ENCODE data around the gene ATG2A. TPM values are rescaled to one million over a fixed set of nuclear protein-coding genes. Genes with fewer than 3 reads are reported as not detected.
A peak's percentile ranks its signal among the peaks of the same experiment; 100 is the strongest.

Gene ATG2A
- total RNA-seq, 1 donor from 2014 or later = 4.4 TPM

DNA sequence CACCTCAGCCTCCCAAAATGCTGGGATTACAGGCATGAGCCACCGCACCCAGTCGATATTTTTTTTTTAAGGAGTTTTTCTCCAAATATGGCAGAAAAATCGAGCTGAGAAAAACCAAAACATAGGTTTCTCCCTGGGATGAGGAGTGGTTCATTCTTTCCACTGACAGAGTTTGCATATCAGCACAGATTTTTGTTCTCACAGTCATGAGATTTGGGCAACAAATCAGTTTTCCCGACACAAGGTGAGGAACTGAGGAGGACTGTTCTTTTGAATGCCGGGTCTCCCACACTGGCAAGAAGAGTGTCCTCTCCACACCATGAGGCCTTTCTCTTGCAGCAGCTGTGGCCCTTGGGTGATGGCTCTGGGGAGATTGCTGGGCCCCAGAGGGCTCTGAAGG is 34.8 kb downstream of the ATG2A start:
- H3F3A ChIP-seq (ENCODE audit: low read depth) = peaks cover 15% of the 10 kb centered on the region
- no peaks in the 10 kb centered on the region for H3K9me3 Mint-ChIP-seq
- H3K27ac Mint-ChIP-seq = no peak overlapping the region
- H3K4me1 Mint-ChIP-seq = peaks cover 22% of the 10 kb centered on the region
- H3K9me3 ChIP-seq (ENCODE audit: low read depth) = no peaks in the 10 kb centered on the region
- no peaks in the 10 kb centered on the region for H3K36me3 ChIP-seq
- H3K27me3 ChIP-seq = no peaks in the 10 kb centered on the region
- H3K4me2 ChIP-seq = no peak overlapping the region
- no peak overlapping the region for H3K4me3 Mint-ChIP-seq
- no peaks in the 10 kb centered on the region for H3K36me3 Mint-ChIP-seq
- H3K4me3 ChIP-seq = no peak overlapping the region
- peaks cover 8% of the 10 kb centered on the region for H3K27me3 Mint-ChIP-seq (ENCODE audit: insufficient read depth, low read depth)
- peaks cover 3% of the 10 kb centered on the region for H4K20me1 ChIP-seq (ENCODE audit: low read depth)
- no peak overlapping the region for H3K9ac ChIP-seq
- peaks cover 8% of the 10 kb centered on the region for H3K79me2 ChIP-seq (ENCODE audit: low read depth)
- H2AFZ ChIP-seq (replicated peaks) = no peak overlapping the region
- TF ChIP-seq EZH2 (IDR thresholded peaks at IDR 0.05) (no peak), EZH2phosphoT487 (IDR thresholded peaks at IDR 0.05) (no peak)
- TF ChIP-seq, protein P1, sequence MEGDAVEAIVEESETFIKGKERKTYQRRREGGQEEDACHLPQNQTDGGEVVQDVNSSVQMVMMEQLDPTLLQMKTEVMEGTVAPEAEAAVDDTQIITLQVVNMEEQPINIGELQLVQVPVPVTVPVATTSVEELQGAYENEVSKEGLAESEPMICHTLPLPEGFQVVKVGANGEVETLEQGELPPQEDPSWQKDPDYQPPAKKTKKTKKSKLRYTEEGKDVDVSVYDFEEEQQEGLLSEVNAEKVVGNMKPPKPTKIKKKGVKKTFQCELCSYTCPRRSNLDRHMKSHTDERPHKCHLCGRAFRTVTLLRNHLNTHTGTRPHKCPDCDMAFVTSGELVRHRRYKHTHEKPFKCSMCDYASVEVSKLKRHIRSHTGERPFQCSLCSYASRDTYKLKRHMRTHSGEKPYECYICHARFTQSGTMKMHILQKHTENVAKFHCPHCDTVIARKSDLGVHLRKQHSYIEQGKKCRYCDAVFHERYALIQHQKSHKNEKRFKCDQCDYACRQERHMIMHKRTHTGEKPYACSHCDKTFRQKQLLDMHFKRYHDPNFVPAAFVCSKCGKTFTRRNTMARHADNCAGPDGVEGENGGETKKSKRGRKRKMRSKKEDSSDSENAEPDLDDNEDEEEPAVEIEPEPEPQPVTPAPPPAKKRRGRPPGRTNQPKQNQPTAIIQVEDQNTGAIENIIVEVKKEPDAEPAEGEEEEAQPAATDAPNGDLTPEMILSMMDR (IDR thresholded peaks at IDR 0.05) = no peak
- no peak for DNase-seq (ENCODE audit: low spot score)
- peaks cover 11% of the 10 kb centered on the region for H3K4me1 ChIP-seq
- no peak overlapping the region for H3K27ac ChIP-seq

DNA sequence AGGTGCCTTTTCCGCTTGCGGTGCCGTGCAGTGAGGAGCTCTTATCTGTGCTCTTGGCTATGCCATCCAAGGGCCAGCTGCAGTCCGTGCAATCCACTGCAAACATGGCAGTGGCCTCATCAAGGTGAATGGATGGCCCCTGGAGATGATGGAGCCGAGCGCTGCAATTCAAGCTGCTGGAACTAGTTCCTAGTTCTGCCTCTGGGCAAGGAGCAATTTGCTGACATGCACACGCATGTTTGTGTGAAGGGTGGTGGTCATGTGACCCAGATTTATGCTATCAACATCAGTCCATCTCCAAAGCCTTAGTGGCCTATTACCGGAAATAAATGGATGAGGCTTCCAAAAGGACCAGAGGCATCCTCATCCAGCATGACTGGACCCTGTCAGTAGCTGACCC is 35.5 kb downstream of the ATG2A start:
- Histone ChIP-seq H4K20me1 (ENCODE audit: low read depth) (peaks cover 10% of the 10 kb centered on the region), H3K27ac (no peak overlapping the region), H3K4me3 (no peak overlapping the region), H3K4me2 (no peak overlapping the region), H2AFZ (replicated peaks) (no peak overlapping the region), H3K4me1 (peaks cover 18% of the 10 kb centered on the region), H3F3A (ENCODE audit: low read depth) (peaks cover 15% of the 10 kb centered on the region), H3K27me3 (no peaks in the 10 kb centered on the region), H3K36me3 (no peaks in the 10 kb centered on the region), H3K79me2 (ENCODE audit: low read depth) (peaks cover 14% of the 10 kb centered on the region), H3K9me3 (ENCODE audit: low read depth) (no peaks in the 10 kb centered on the region), H3K9ac (no peak overlapping the region)
- Mint-ChIP-seq H3K36me3 (no peaks in the 10 kb centered on the region), H3K27ac (no peak overlapping the region), H3K9me3 (no peaks in the 10 kb centered on the region), H3K4me1 (peaks cover 29% of the 10 kb centered on the region), H3K4me3 (peak overlapping the region; percentile 98), H3K27me3 (ENCODE audit: insufficient read depth, low read depth) (peaks cover 9% of the 10 kb centered on the region)
- no peak for DNase-seq (ENCODE audit: low spot score)
- TF ChIP-seq EZH2phosphoT487 (IDR thresholded peaks at IDR 0.05) (no peak), EZH2 (IDR thresholded peaks at IDR 0.05) (no peak)
- TF ChIP-seq, protein P1 (IDR thresholded peaks at IDR 0.05) = no peak

DNA sequence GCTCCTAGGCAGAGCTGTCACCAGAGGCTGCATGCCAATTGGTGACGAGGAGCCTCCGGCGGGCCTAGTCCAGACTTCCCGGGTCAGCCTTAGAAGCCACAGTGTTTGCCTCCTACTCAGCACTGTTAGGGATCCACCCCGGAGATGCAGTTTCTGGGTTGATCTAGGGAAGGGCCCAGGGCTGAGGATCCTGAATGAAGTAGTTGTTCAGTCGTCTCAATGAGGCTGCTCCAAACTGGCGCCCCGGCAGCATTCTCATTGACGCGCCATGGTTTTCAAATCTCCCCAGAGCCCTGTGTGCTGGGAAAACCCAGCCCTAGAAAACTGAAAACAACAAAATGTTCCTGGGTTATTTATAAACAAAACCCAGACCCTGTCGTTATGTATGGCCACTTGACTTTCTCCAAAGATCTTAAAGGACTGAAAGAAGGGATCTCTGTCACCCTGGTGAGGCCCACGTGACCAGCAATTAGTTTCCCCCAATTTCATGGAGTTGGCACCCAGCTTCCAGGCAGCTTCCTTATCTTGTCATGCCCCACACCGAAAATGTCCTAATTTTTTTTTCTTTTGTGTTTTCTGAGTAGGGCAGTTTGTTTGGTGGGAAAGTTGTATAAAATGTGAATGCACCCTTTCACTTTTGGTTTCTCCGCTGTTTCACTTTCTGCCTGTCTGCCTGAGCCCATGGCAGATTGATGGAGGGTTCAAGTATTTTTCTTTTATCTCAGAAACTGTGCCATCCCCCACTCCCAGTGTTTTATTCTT is 36.6 kb downstream of the ATG2A start:
- H3K4me1 Mint-ChIP-seq = peaks cover 39% of the 10 kb centered on the region

More for the DNA sequence above, 36.6 kb downstream of the ATG2A start:
- no peak overlapping the region for H3K27ac Mint-ChIP-seq
- Histone ChIP-seq H4K20me1 (ENCODE audit: low read depth) (peaks cover 21% of the 10 kb centered on the region), H3K27ac (no peak overlapping the region), H3K4me3 (no peak overlapping the region), H3K9me3 (ENCODE audit: low read depth) (no peaks in the 10 kb centered on the region), H3K36me3 (no peaks in the 10 kb centered on the region), H3F3A (ENCODE audit: low read depth) (peaks cover 15% of the 10 kb centered on the region), H3K79me2 (ENCODE audit: low read depth) (peaks cover 17% of the 10 kb centered on the region), H2AFZ (replicated peaks) (no peak overlapping the region), H3K9ac (no peak overlapping the region), H3K4me2 (no peak overlapping the region), H3K4me1 (peaks cover 18% of the 10 kb centered on the region), H3K27me3 (no peaks in the 10 kb centered on the region)
- peak overlapping the region; percentile 98 for H3K4me3 Mint-ChIP-seq
- H3K9me3 Mint-ChIP-seq = no peaks in the 10 kb centered on the region
- peaks cover 9% of the 10 kb centered on the region for H3K27me3 Mint-ChIP-seq (ENCODE audit: insufficient read depth, low read depth)
- TF ChIP-seq, protein P1 (IDR thresholded peaks at IDR 0.05) = no peak
- TF ChIP-seq EZH2 (IDR thresholded peaks at IDR 0.05) = no peak
- TF ChIP-seq EZH2phosphoT487 (IDR thresholded peaks at IDR 0.05) = no peak
- no peaks in the 10 kb centered on the region for H3K36me3 Mint-ChIP-seq
- no peak for DNase-seq (ENCODE audit: low spot score)
